GM21723 (cell line): Measurements from ENCODE around the gene OR52W1.
A peak's percentile ranks its signal among the peaks of the same experiment; 100 is the strongest.
"Not testable (repeated sequence)": the region's sequence is repeated elsewhere in the genome, so short reads cannot be mapped to it uniquely, and the experiment has no call there.

Experiments
- ATAC-seq: cut with Tn5 transposase; IDR thresholded peaks from one replicate; pipeline ENCODE4 v1.9.1; 2021; ENCODE audit warnings: mild to moderate bottlenecking, moderate library complexity; ENCODE audit not compliant: unreplicated experiment

Gene OR52W1

DNA sequence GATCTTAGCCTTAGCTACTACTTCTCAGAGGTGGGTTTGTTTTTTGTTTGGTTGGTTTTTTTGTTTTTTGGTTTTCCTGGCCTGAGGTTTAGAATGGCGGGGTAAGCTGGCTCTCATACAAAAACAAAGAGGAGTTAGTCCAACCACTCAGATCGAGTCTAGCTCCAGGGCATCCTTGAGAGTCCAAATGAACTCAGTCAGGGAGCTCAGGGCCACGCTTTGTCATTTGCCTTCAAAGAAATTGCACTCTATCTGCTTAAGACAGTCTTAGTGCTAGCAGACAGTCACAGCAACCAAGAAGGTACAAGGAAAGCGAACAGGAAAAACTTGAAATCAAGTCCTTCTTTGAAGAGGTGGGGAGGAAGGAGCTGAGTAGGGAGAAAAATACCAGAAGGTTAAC is 17.5 kb downstream of the OR52W1 start:
- no peak for ATAC-seq

DNA sequence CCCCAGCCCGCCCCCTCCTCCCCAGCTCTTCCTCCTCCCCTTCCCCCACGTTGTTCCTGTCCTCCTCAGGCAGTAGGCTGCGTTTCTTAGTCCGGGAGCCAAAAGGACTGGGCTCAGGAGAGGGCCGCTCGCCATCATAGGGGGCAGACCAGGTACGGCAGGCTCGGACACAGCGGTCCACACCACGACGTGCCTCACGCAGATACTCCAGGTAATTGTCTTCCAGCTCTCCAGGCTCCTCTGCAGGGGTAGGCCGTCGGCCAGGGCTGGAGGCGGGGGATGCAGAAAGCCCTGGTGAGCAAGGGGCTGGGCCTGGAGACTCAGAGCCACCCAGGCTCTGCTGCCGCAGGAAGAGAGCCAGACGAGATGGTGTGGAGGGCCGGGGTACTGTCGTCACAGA is 18.7 kb downstream of the OR52W1 start:
- no peak for ATAC-seq

DNA sequence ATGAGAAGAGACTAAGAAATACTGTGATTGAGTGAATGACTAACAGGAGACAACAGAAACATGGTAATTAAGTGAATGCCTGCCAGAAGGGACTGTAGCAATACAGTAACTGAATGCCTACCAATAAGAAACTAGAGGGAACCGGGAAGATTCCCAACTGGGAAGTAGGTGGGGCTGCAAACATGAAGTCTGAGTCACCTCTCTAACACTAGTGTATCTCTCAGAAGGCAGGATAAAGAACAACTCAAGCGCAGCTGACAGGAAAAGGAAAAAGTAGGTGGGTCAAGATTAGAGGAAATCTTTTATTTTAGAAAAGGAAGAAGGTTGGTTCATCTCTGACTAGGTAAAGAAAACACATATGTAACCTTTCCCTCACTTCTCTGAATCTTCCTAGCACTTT is 20.3 kb downstream of the OR52W1 start:
- ATAC-seq: no peak

DNA sequence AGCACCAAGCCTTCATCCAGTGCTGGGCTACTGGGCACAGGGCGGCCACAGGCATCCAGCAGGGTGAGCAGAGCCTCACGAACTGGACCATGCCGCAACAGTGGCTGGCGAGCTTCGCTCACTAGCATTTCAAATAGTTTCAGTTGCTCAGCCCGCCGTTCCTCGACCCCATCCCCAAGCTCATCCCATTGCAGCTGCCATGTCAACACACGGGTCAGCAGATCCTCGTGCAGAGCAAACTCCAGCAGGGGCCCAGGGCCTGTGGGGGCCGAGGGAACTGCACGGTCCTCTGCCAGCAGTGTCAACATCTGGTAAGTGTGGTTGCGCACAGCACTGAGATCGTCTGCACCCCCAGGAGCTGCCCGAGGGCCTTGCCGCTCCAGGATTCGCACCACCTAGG is 24.8 kb downstream of the OR52W1 start:
- ATAC-seq: no peak

DNA sequence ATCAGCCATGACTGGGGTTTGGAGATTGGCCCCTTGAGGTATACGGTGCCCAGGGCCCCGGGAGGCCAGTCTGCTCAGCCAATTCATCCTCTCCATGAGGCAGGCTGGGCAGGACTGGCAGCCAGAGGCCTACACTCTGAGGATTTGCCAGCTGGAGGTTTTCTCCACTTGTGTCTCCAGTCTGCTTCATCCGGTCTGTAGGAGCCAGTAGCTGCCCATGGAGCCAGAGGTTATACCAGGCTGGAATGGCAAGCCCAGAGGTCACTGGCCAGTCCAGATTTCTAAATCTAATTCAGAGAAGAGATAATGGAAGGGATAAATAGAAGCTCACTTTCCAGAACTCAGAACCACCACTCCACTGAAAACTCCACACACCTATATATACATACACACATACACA is 25.4 kb downstream of the OR52W1 start:
- no peak for ATAC-seq

DNA sequence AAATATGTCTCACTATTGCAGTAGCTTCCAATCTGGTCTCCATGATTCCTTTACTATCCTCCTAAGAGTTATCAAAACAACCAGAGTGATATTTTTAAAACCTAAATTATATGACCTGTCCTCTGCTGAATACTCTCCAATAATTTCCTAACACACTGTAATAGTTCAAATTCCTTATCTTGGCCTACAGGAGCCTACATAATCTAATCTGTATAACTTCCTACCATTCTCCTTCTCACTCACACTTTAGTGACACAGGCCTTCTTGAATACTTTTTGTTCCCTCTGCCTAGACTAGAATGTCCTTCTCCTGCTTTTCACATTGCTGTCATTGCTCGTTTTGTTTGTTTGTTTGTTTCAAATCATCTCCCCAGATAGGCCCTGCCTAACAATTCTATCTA is 26.0 kb downstream of the OR52W1 start:
- ATAC-seq: no peak

DNA sequence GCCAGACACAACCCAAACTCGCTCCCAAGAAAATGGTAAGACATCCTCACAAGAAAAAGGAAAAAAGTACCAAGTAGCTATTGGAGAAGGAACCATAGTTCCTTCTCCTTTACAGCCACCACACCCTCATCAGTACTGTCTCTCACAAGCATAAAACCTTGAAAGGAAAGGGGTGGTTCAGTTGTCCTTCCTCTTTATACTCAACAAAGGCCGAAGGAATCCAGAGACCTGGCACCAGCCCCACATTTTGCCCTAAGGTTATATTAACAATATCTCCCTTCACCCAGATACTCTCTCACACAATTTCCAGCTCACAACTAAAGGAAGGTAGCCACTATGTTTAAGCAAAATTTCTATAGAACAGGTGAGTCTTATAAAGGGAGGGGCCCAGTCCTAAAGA is 26.9 kb downstream of the OR52W1 start:
- ATAC-seq: no peak

DNA sequence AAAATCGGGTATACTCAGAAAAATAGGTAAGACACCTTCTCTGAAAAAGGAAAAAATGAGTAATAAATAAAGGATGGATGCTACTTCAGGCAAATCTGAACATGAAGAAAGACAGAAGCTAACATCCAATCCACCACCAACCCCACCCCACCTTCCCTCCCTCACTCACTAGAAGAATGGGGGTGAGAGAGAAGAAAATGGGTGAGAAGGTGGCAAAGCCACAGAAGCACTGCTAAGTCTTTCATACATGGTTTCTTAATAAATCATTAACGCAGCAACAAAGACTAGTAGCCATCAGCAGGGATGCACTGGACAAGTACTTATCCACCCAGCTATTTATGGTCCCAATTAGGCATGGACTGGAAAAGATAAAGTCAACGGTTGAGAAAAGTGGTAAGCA is 29.5 kb downstream of the OR52W1 start:
- ATAC-seq: no peak

DNA sequence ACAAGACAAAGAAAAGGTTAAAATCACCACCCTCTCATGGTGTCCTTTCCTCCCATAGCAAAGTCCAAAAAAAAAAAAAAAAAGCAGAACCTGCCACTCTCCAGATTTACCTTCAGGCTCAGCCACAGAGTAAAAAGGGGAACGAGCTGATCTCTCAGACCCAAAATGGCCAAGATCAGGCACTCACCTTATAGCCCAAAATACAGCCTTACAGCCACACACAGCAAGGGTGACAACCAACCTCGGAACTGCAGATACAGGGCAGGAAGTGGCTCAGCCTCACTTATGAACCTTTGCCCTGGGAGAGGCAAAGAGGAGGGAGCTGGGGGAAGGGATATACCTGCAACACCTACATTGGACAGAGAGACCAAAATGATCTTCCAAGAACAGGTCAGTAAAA is 30.9 kb downstream of the OR52W1 start:
- no peak for ATAC-seq

DNA sequence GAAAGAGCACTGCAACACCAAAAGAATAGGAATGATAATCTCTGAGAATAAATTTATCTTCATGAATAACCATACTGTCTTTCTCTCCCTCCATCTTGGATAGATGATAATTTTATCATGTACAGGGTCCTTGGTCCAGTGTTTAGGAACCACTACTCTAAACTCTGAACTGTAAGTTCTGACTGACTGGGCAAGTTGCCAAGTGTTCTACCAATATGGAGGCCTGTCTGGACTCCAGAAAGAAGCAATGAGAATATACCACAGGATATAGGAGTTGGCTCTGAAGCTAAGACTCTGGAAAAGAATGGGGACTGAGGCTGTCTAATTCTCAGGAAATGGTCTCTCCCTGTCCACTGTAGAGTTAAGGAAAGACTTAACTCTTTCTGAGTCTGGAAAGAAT is 33.9 kb downstream of the OR52W1 start:
- no peak for ATAC-seq

DNA sequence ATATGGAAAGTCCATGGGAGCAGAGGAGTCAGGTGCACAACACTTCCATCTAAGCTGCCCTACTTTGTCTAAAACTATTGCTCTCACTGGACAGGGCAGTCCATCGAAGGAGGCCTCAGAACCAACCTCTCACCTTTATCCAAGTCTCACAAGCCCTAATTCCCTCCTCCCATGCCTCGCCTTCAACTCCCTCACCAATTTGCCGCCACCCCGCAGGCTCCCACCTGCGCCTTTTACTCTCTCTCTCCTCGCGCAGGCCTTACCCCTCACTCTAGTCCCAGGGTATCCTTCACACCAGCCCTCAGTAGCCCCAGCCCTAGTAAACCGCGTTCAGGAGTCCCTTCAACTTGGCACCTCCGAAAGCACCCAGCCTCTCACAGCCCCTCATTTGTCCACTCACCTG is 35.0 kb downstream of the OR52W1 start:
- peak; percentile 0 for ATAC-seq

DNA sequence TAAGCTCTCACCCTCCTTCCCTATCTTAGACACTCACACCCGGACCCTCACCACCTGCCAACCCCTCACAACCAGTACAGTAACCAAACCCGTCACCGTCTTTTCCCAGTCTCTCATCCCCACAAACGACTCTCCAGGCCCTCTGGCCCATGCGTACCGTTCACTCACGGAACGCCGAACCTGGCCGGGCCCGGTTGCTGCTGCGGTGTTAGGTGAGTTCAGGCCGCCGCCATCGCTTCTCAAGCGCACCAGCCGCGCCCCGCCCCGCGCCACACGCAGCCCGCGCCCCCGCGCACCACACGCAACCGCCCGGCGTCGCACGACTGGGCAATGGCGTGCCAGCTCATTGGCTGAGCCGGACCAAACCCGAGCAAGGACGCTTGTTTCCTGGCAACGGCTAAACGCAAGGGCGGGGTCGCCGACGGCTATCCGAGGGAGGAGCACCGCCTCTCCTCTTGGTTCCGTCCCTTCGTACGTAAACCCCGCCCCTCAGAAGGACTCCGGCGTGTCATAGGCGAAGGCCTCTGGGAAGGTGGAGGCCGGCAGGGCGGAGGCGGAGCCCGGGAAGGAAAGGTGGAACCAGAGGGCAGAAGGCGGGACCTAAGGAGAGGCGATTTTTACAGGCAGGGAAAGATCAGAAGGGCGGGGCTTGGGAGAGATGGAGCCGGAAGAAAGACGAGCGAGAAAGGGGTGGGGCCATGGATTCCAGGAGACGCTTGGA is 35.5 kb downstream of the OR52W1 start, which contains the start of gene FHIP1B:
Gene FHIP1B, minus strand, starts transcription at position 250 of the 721 bp plus-strand sequence. CDS start 10,120 bp downstream, outside the sequence.
- ATAC-seq: peak; percentile 95

DNA sequence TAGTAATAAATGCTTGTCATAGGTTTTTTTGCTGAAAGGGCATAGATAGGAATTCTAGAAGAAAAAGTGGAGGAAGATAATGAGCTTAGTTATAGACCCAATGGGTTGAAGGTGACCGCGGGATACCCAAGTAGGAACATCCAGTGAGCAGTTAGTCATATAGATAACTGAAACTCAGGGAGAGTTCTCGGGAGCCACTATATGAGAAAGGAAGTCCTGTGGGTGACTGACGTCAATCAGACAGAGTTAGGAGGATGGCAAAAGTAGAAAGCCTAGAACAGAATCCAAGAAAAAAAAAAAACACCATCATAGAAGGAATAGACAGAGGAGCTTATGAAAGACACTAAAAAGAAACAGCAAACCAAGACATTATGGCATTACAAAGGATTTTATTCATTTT is 38.2 kb downstream of the OR52W1 start:
- ATAC-seq: no peak

DNA sequence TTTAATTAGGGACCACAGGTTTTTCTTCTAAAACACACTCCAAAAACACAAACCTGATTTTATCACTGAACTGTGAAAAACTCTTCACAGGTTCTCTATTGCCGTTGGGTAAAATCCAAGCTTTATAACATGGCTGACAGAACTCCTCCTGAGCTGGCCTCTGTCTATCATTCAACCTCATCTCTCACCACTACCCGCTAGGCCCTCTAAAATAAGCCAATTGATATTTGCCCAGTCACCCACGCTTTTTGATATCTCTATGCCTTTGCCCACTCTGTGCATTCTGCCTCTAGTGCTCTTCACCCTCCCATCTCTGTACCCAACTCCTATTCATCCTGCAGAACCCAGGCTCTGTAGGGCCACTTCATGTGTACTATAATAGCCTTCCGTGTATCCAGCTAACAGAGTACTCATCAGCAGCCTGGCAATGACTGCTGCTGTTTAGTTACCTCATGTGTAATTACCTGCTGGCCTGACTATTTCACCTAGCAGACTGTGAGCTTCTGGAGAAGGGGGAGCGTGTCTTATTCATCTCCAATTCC is 38.8 kb downstream of the OR52W1 start:
- no peak for ATAC-seq

DNA sequence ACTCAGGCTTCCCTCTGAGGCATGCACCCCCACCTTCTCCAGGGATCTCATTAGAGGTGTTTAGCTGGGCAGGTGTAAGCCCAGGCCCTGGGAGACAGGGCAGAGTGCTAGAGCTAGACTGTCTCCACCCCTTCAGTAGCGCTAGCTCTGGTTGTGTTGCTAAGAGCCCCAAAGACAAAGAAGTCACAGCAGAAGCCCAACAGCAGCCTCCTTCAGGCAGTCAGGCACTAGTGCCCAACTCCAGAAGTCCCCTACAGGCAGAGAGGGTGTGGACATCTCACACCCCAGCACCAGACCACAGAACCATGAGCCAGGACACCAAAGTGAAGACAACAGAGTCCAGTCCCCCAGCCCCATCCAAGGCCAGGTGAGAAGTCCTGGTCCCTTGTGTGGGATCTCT is 39.9 kb downstream of the OR52W1 start, which contains the start of gene CNGA4:
Gene CNGA4, plus strand, starts transcription at position 188 of the 400 bp plus-strand sequence. Its CDS starts 118 bp downstream, at position 306.
- no peak for ATAC-seq

DNA sequence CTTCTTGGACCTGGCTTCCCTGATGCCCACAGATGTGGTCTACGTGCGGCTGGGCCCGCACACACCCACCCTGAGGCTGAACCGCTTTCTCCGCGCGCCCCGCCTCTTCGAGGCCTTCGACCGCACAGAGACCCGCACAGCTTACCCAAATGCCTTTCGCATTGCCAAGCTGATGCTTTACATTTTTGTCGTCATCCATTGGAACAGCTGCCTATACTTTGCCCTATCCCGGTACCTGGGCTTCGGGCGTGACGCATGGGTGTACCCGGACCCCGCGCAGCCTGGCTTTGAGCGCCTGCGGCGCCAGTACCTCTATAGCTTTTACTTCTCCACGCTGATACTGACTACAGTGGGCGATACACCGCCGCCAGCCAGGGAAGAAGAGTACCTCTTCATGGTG is 41.1 kb downstream of the OR52W1 start:
- ATAC-seq: no peak

DNA sequence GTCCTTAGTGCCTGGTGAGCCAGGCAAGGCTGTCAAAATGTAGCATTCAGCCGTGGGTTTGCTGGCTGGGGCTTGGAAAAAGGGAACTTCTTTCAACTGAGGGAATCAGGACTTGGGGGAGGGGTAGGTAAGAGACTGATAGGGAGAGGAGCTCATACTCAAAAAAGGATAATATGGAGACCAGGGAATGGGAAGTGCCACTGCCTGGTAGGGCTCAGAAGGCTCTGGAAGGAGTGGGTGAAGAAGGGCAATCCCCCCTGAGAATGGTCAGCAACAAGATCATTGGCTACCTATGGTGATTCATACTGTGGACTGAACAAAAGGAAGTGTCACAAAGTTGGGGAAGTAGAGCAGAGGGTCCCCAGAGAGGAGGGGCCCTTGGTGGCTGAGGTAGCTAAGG is 41.8 kb downstream of the OR52W1 start:
- ATAC-seq: no peak

DNA sequence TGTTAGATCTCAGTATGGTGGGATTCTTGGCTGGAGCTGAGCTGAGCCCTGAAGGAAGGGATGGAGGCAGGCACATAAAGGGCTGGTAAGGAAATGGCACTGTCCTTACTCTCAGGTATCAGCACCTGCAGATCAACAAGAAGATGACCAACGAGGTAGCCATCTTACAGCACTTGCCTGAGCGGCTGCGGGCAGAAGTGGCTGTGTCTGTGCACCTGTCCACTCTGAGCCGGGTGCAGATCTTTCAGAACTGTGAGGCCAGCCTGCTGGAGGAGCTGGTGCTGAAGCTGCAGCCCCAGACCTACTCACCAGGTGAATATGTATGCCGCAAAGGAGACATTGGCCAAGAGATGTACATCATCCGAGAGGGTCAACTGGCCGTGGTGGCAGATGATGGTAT is 42.3 kb downstream of the OR52W1 start:
- ATAC-seq: no peak

DNA sequence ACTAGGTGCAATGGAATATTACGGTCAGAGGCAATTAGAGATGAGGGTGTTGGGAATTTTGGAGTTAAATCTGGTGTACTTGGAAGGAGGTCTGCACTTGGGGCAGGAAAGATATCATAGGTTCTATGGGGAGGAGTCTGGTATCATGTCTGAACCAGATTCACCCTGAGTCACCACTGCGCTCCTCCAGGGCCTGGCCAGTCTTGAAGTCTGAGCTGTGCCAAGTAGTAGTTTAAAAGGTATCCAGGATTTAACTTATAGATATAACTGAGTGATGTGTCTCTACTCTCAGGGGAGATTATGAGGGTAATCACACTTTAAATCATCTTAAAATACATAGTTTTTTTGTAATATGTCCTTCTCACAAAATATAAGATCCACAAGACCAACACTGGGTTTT is 46.5 kb downstream of the OR52W1 start:
- no peak for ATAC-seq

DNA sequence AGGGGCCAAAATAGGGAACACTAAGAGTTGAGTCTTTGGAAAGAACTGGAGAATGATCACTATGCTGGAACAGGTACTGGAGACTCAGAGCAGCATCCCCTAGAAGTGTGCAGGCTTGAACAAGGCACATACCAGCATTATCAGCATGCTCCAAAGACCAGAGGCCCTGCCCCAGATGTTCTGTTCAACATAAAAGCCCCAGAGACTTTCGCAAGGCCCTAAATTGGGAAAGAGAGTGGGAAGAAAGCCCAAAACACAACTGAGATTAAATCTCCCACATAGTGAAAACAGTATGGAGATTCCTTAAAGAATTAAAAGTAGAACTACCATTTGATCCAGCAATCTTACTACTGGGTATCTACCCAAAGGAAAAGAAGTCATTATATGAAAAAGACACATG is 49.2 kb downstream of the OR52W1 start:
- ATAC-seq: no peak

DNA sequence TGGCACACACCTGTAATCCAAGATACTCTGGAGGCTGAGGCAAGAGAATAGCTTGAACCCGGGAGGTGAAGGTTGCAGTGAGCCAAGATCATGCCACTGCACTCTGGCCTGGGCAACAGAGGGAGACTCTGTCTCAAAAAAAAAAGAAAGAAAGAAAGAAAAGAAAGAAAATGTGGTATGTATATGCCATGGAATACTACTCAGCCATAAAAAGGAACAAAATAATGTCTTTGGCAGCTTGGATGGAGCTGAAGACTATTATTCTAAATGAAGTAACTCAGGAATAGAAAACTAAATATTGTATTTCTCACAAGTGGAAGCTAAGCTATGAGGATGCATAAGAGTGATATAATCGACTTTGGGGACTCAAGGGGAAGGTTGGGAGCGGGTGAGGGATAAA is 49.9 kb downstream of the OR52W1 start:
- ATAC-seq: not testable (repeated sequence)
